ENCODE measurements around the gene FMN1. TPM values are rescaled to one million over a fixed set of nuclear protein-coding genes. Genes with fewer than 3 reads are reported as not detected.

The FMN1 gene
- total and polyA plus RNA-seq, 8 donors, result 1.9 to 10.2 (median 3.0) TPM

DNA sequence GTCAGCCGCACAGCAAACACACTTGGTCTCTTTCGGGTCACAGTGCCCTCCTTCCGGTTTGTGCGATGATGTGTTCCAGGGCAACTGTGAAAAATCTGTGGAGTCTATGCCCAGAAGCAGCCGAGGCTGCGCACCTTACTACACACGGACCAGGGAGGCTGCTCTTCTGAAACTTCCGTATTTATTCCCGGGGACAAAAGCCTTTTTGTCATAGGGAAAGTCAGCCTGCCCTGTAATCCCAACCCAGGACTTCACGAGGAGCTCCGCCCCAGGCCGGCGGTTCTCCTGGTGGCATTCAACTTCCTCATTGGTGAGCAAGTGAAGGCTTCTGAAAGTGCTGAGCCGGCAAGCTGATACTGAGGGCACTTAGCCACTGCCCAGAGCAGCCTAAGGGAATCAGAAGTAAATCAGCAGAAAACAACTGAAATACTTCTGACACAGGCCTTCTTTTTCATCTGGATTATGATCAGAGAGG, 126.5 kb downstream of the FMN1 start:
- peak overlapping the region; percentile 61 to 86 (median 79) for H3K27ac ChIP-seq
- H3K36me3 ChIP-seq, result no peaks in the 10 kb centered on the region
- peak; percentile 49 to 76 (median 63) for DNase-seq
- peak overlapping the region in 2 of 4 donors; percentile 25 to 32 for H3K4me3 ChIP-seq
- no peaks in the 10 kb centered on the region for H3K27me3 ChIP-seq
- no peaks in the 10 kb centered on the region for H3K9me3 ChIP-seq
- TF ChIP-seq, protein P1, sequence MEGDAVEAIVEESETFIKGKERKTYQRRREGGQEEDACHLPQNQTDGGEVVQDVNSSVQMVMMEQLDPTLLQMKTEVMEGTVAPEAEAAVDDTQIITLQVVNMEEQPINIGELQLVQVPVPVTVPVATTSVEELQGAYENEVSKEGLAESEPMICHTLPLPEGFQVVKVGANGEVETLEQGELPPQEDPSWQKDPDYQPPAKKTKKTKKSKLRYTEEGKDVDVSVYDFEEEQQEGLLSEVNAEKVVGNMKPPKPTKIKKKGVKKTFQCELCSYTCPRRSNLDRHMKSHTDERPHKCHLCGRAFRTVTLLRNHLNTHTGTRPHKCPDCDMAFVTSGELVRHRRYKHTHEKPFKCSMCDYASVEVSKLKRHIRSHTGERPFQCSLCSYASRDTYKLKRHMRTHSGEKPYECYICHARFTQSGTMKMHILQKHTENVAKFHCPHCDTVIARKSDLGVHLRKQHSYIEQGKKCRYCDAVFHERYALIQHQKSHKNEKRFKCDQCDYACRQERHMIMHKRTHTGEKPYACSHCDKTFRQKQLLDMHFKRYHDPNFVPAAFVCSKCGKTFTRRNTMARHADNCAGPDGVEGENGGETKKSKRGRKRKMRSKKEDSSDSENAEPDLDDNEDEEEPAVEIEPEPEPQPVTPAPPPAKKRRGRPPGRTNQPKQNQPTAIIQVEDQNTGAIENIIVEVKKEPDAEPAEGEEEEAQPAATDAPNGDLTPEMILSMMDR (IDR thresholded peaks at IDR 0.05), result no peak
- ATAC-seq, result peak; percentile 79 to 91 (median 88)
- FAIRE-seq, result no peak
- intact Hi-C loops (cut with DNase I), result no loop called here
- 30 to 36% methylated on average over 14 of the region's 14 CpGs for WGBS, 2 donors
- H3K4me1 ChIP-seq, result no peaks in the 10 kb centered on the region

DNA sequence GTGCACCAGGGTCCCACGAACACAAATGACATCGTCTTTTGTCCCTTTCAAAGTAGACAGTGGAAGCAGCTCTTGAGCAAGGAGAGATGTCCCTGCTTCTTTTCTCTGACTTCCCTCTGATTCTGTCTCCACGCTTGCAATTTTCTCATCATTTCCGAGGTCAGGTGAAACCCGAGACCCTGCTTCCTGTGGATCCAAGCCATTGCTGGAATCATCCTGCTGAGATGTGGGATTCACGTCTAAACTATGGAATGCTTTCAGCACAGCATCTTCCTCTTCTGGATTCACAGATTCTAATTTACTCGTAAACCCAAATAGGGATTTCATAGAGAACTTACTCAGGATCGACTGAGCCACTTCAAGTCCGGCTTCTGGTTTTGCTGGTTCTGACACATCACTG, 127.1 kb downstream of the FMN1 start:
- intact Hi-C loops (cut with DNase I), result no loop called here

DNA sequence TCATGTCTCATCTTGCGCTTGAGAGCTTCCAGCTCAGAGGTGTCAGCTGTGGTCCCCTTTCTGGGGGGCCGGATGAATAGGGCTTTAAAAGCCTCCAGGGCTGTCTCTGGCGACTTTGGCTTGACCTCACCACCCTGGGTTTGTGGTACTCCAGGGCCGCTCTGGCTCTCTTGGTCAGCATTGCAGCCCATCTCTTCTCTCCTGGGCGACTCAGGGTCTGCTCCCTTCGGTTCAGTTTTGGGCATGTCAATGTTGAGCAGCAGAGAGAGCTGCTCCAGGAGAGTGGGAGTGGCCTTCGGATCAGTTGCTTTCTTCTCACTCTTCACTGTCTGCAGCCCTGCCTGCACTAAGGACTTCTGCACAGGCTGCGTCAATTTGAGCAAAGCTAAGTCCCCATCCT, 127.9 kb downstream of the FMN1 start:
- Histone ChIP-seq H3K27ac (peak overlapping the region in 1 of 4 donors; percentile 82), H3K36me3 (no peaks in the 10 kb centered on the region), H3K4me1 (no peaks in the 10 kb centered on the region), H3K9me3 (no peaks in the 10 kb centered on the region), H3K27me3 (no peaks in the 10 kb centered on the region), H3K4me3 (no peak overlapping the region)
- intact Hi-C loops (cut with DNase I), result no loop called here
- TF ChIP-seq, protein P1 (IDR thresholded peaks at IDR 0.05), result no peak
- DNase-seq (no peak), ATAC-seq (no peak), FAIRE-seq (no peak)
- 69 to 83% methylated on average over 8 of the region's 8 CpGs for WGBS, 2 donors

More for the DNA sequence above, 127.1 kb downstream of the FMN1 start:
- FAIRE-seq, result no peak
- peak overlapping the region in 2 of 4 donors; percentile 25 to 32 for H3K4me3 ChIP-seq
- no peaks in the 10 kb centered on the region for H3K9me3 ChIP-seq
- peak overlapping the region; percentile 61 to 86 (median 79) for H3K27ac ChIP-seq
- H3K27me3 ChIP-seq, result no peaks in the 10 kb centered on the region
- no peak for DNase-seq
- ATAC-seq, result no peak
- TF ChIP-seq, protein P1 (IDR thresholded peaks at IDR 0.05), result no peak
- no peaks in the 10 kb centered on the region for H3K4me1 ChIP-seq
- no peaks in the 10 kb centered on the region for H3K36me3 ChIP-seq
- WGBS, 2 donors, result 38 to 49% methylated on average over 9 of the region's 9 CpGs

DNA sequence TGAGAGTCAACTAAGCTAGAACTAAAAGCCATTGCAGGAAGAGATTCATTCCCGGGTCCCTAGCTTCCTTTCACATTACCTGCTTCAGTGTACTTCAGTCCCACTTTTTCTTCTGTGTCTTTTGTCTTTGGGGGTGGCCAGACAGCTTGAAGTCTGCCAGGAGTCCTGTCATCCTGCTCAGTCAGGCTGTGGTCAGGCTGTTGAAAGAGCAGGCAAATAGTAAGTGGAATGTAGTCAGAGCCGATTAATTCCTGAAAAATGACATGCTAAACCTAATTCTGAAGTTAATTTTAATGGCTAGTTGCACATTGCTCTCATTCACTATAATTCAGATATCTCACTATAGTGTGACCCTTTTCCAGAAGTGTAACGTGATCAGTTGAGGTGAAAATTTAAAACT, 129.6 kb downstream of the FMN1 start:
- FAIRE-seq (no peak), ATAC-seq (no peak)
- intact Hi-C loops (cut with DNase I), result no loop called here

DNA sequence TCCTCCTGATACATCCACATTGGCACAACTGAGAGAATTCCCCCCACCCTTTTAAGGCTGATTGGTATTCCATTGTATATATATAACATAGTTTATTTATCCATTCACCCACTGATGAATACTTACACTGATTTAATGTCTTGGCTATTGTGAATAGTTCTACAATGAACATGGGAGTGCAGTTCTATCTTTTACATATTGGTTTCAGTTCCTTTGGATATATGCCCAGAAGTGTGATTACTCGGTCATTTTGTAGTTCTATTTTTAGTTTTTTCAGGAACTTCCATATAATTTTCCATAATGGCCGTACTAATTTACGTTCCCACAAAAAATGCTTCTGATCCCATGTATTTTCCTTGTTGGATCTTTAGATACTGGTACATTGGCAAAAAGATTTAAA, 135.3 kb downstream of the FMN1 start:
- H3K27ac ChIP-seq, result no peak overlapping the region
- no peak overlapping the region for H3K4me3 ChIP-seq
- TF ChIP-seq, protein P1 (IDR thresholded peaks at IDR 0.05), result no peak
- H3K4me1 ChIP-seq, result peaks cover 0 to 6% (median 4%) of the 10 kb centered on the region in 3 donors
- FAIRE-seq, result no peak
- 18 to 24% methylated on average over 3 of the region's 3 CpGs for WGBS, 2 donors
- intact Hi-C loops (cut with DNase I), result no loop called here
- no peak for DNase-seq
- peak in 1 of 4 donors; percentile 36 for ATAC-seq
- H3K36me3 ChIP-seq, result no peaks in the 10 kb centered on the region
- no peaks in the 10 kb centered on the region for H3K27me3 ChIP-seq
- H3K9me3 ChIP-seq, result no peaks in the 10 kb centered on the region

More for the DNA sequence above, 129.6 kb downstream of the FMN1 start:
- Histone ChIP-seq H3K9me3 (no peaks in the 10 kb centered on the region), H3K4me1 (no peaks in the 10 kb centered on the region), H3K27me3 (no peaks in the 10 kb centered on the region), H3K36me3 (no peaks in the 10 kb centered on the region), H3K4me3 (no peak overlapping the region), H3K27ac (no peak overlapping the region)
- 24 to 30% methylated on average over 3 of the region's 3 CpGs for WGBS, 2 donors
- TF ChIP-seq, protein P1 (IDR thresholded peaks at IDR 0.05), result no peak
- DNase-seq, result no peak
